H1 (cell line): ENCODE data around the gene MED6. TPM values are rescaled to one million over a fixed set of nuclear protein-coding genes. Genes with fewer than 3 reads are reported as not detected.
A peak's percentile ranks its signal among the peaks of the same experiment; 100 is the strongest.

ENCODE experiments used
- CTCF ChIA-PET: fragments of 300-600 bp; sonication (Branson Sonifier 250); formaldehyde crosslinking; loops from one replicate; lab custom pipeline; 2021; ENCODE audit not compliant: partially characterized antibody; lab: Charles Lee
- POLR2A ChIA-PET: fragments of 300-600 bp; sonication (Branson Sonifier 250); formaldehyde crosslinking; loops from one replicate; lab custom pipeline; 2021; ENCODE audit warnings: inconsistent platforms; ENCODE audit not compliant: partially characterized antibody; lab: Charles Lee
- DNase-seq, 2 experiments: peaks; one replicate each; pipeline versions ENCODE4 v3.0.0 to v3.0.0-alpha.2; 2010 to 2022; ENCODE audit warnings: low spot score in 2 of 2, low read depth in 1 of 2, mixed read lengths in 1 of 2
- FAIRE-seq: peaks from 2 replicates; lab custom pipeline; 2011; peaks lifted over from hg19 to GRCh38; lab: Jason Lieb, UNC
- H2AFZ ChIP-seq: 2 replicates; pipeline ENCODE4 v1.8.1; 2012; ENCODE audit warnings: low read length, inconsistent platforms
- H2AK5ac ChIP-seq: 2 replicates; pipeline ENCODE4 v1.6.1; 2013; ENCODE audit warnings: low read depth, low read length
- H2BK120ac ChIP-seq: replicated peaks from 2 replicates; pipeline ENCODE3; 2013; ENCODE audit warnings: low read depth, low read length, inconsistent platforms
- H2BK12ac ChIP-seq: 2 replicates; pipeline ENCODE4 v1.6.1; 2013; ENCODE audit warnings: low read depth, low read length
- H2BK15ac ChIP-seq: 2 replicates; pipeline ENCODE4 v1.6.1; 2013; ENCODE audit warnings: low read length
- H2BK20ac ChIP-seq: 2 replicates; pipeline ENCODE4 v1.6.1; 2013; ENCODE audit warnings: low read length
- H2BK5ac ChIP-seq: 2 replicates; pipeline ENCODE4 v1.6.1; 2013; ENCODE audit warnings: low read depth, low read length
- H3K14ac ChIP-seq: 2 replicates; pipeline ENCODE4 v1.6.1; 2013; ENCODE audit warnings: inconsistent platforms; ENCODE audit not compliant: insufficient read length
- H3K18ac ChIP-seq: 2 replicates; pipeline ENCODE4 v1.6.1; 2013; ENCODE audit warnings: low read length; ENCODE audit errors: extremely low read depth
- H3K23ac ChIP-seq: 2 replicates; pipeline ENCODE4 v1.6.1; 2013; ENCODE audit warnings: inconsistent platforms; ENCODE audit not compliant: insufficient read length
- H3K23me2 ChIP-seq: 2 replicates; pipeline ENCODE4 v1.6.1; 2013; ENCODE audit warnings: low read depth, low read length
- H3K27ac ChIP-seq: 2 replicates; pipeline ENCODE4 v1.6.1; 2011; ENCODE audit warnings: low read depth, low read length, inconsistent platforms
- H3K27me3 ChIP-seq, 4 experiments: replicated peaks in 1 of 4; 1 replicate in 1 of 4; 2 replicates in 3 of 4; pipeline versions ENCODE4 v1.6.1 to v1.8.1; 2011 to 2013; ENCODE audit warnings: low read length in 3 of 4, mild to moderate bottlenecking in 3 of 4, inconsistent platforms in 2 of 4, mixed read lengths in 2 of 4, moderate library complexity in 1 of 4; ENCODE audit not compliant: control insufficient read depth in 3 of 4, insufficient read depth in 3 of 4; ENCODE audit errors: extremely low read depth in 1 of 4
- H3K36me3 ChIP-seq, 4 experiments: 2 replicates each; pipeline versions ENCODE4 v1.6.1 to v1.8.1; 2011 to 2013; ENCODE audit warnings: mild to moderate bottlenecking in 4 of 4, low read length in 3 of 4, moderate library complexity in 2 of 4, control low read depth in 1 of 4, inconsistent platforms in 1 of 4; ENCODE audit not compliant: insufficient read depth in 4 of 4, control insufficient read depth in 2 of 4
- H3K4ac ChIP-seq: replicated peaks from 2 replicates; pipeline ENCODE3; 2013; ENCODE audit warnings: low read length, low read depth, mixed read lengths, inconsistent platforms; ENCODE audit not compliant: insufficient read length
- H3K4me1 ChIP-seq, 4 experiments: replicated peaks in 1 of 4; 1 replicate in 1 of 4; 2 replicates in 3 of 4; pipeline versions ENCODE4 v1.6.1 to v1.8.1; 2011 to 2013; ENCODE audit warnings: low read length in 3 of 4, inconsistent platforms in 2 of 4, mixed read lengths in 1 of 4; ENCODE audit not compliant: insufficient read depth in 4 of 4, control insufficient read depth in 3 of 4
- H3K4me2 ChIP-seq, 2 experiments: 2 replicates each; pipeline versions ENCODE4 v1.6.1 to v1.8.1; 2011 to 2013; ENCODE audit warnings: low read depth in 2 of 2, low read length in 2 of 2, control low read depth in 1 of 2, inconsistent platforms in 1 of 2, mild to moderate bottlenecking in 1 of 2; ENCODE audit not compliant: insufficient read depth in 1 of 2
- H3K4me3 ChIP-seq, 4 experiments: fragments of 200-600, 300-600 bp in 1 of 4; sonication (generic), shearing (Covaris generic), sonication (Bioruptor Twin) in 1 of 4; 2 replicates each; pipeline versions ENCODE4 v1.5.1 to v1.8.1; 2011 to 2016; ENCODE audit warnings: low read length in 4 of 4, low read depth in 3 of 4, control low read depth in 2 of 4, inconsistent platforms in 2 of 4, mild to moderate bottlenecking in 2 of 4, mixed read lengths in 1 of 4, moderate library complexity in 1 of 4; ENCODE audit not compliant: insufficient read depth in 2 of 4; ENCODE audit errors: extremely low read depth in 1 of 4
- H3K56ac ChIP-seq: replicated peaks from 2 replicates; pipeline ENCODE3; 2013; ENCODE audit warnings: low read depth, mild to moderate bottlenecking, mixed read lengths, low read length, inconsistent platforms; ENCODE audit not compliant: insufficient read length
- H3K79me1 ChIP-seq: 2 replicates; pipeline ENCODE4 v1.6.1; 2013; ENCODE audit warnings: low read depth, low read length, control low read depth
- H3K79me2 ChIP-seq, 2 experiments: 2 replicates each; pipeline versions ENCODE4 v1.6.1 to v1.8.1; 2012 to 2013; ENCODE audit warnings: low read length in 2 of 2, mild to moderate bottlenecking in 2 of 2, inconsistent platforms in 1 of 2; ENCODE audit not compliant: insufficient read depth in 2 of 2, control insufficient read depth in 1 of 2
- H3K9ac ChIP-seq, 4 experiments: replicated peaks in 1 of 4; 1 replicate in 1 of 4; 2 replicates in 3 of 4; pipeline versions ENCODE4 v1.6.1 to v1.8.1; 2011 to 2013; ENCODE audit warnings: low read depth in 3 of 4, low read length in 3 of 4, control low read depth in 2 of 4, mild to moderate bottlenecking in 2 of 4, moderate library complexity in 2 of 4, inconsistent platforms in 1 of 4; ENCODE audit errors: extremely low read depth in 1 of 4
- H3K9me3 ChIP-seq, 2 experiments: 2 replicates each; pipeline versions ENCODE4 v1.6.1 to v1.8.1; 2012 to 2013; ENCODE audit warnings: mild to moderate bottlenecking in 2 of 2, moderate library complexity in 2 of 2, control low read depth in 1 of 2, inconsistent platforms in 1 of 2, low read depth in 1 of 2, low read length in 1 of 2, mixed read lengths in 1 of 2; ENCODE audit not compliant: insufficient read depth in 2 of 2
- H4K20me1 ChIP-seq, 2 experiments: replicated peaks in 1 of 2; 2 replicates each; pipeline versions ENCODE3 to v1.8.1; 2011 to 2013; ENCODE audit warnings: inconsistent platforms in 2 of 2, low read length in 2 of 2, mild to moderate bottlenecking in 1 of 2; ENCODE audit not compliant: insufficient read depth in 2 of 2, control insufficient read depth in 1 of 2
- H4K5ac ChIP-seq: 2 replicates; pipeline ENCODE4 v1.6.1; 2013; ENCODE audit warnings: low read length, low read depth, mixed read lengths, inconsistent platforms; ENCODE audit not compliant: insufficient read length
- H4K8ac ChIP-seq: 2 replicates; pipeline ENCODE4 v1.8.0; 2013; ENCODE audit warnings: mild to moderate bottlenecking, moderate library complexity, low read length, inconsistent platforms; ENCODE audit not compliant: insufficient read depth; ENCODE audit errors: extremely low read depth
- H4K91ac ChIP-seq: replicated peaks from 2 replicates; pipeline ENCODE3; 2013; ENCODE audit warnings: low read length, mixed read lengths, inconsistent platforms; ENCODE audit not compliant: insufficient read length
- CHD1 ChIP-seq: IDR thresholded peaks from 2 replicates; pipeline ENCODE4 v1.6.1; 2012; ENCODE audit warnings: low read depth, low read length, improper control_type of control experiment
- RAD21 ChIP-seq, 2 experiments: IDR thresholded peaks in 1 of 2; conservative IDR thresholded peaks in 1 of 2; 2 replicates each; pipeline ENCODE4 v1.6.1; 2011; ENCODE audit warnings: low read depth in 2 of 2, low read length in 2 of 2, improper control_type of control experiment in 1 of 2, inconsistent platforms in 1 of 2, mild to moderate bottlenecking in 1 of 2, moderate library complexity in 1 of 2
- SP4 ChIP-seq: IDR thresholded peaks from 2 replicates; pipeline ENCODE4 v1.6.1; 2012; ENCODE audit warnings: low read length, inconsistent platforms
- WGBS, 2 experiments: shearing (Covaris generic) in 1 of 2; methylation state at CpG; one replicate each; pipeline versions ENCODE4 v1.1.6 to v1.1.7; 2013 to 2015; ENCODE audit warnings: low lambda C conversion rate in 2 of 2, mixed read lengths in 2 of 2, inconsistent platforms in 1 of 2, low coverage in 1 of 2, missing lambda C conversion rate in 1 of 2; ENCODE audit not compliant: insufficient replicate concordance in 2 of 2, insufficient coverage in 1 of 2, insufficient read length in 1 of 2; ENCODE audit errors: extremely low coverage in 1 of 2, missing lambda C conversion rate in 1 of 2; 5-methylcytosine and 5-hydroxymethylcytosine counted together
- polyA plus RNA-seq, 7 experiments: library from polyadenylated mRNA; depleted of rRNA in 3 of 7; stranded (reverse) in 5 of 7; unstranded in 2 of 7; fragments of >200 nt in 5 of 7; fragments of 200-250 nt in 2 of 7; gene quantifications; 1 replicate in 5 of 7; 2 replicates in 1 of 7; 4 replicates in 1 of 7; pipeline versions ENCODE4 v1.2.1 to v1.2.3, GENCODE V29; 2011 to 2013; ENCODE audit warnings: missing spikeins in 2 of 7, mixed read lengths in 2 of 7
- total RNA-seq: library from RNA; stranded (reverse); fragmentation: NEBNext Ultra II Directional; extraction: Animal tissue kit (Norgen Biotek cat#: 25700); gene quantifications from 2 replicates; pipeline ENCODE4 v1.2.1, GENCODE V29; 2021

The MED6 gene
- total and polyA plus RNA-seq, 2 of the 8 experiments (the other 6 are each of a cell fraction or from before 2014, with no cell fraction given), result 33.1 to 39.7 TPM

DNA sequence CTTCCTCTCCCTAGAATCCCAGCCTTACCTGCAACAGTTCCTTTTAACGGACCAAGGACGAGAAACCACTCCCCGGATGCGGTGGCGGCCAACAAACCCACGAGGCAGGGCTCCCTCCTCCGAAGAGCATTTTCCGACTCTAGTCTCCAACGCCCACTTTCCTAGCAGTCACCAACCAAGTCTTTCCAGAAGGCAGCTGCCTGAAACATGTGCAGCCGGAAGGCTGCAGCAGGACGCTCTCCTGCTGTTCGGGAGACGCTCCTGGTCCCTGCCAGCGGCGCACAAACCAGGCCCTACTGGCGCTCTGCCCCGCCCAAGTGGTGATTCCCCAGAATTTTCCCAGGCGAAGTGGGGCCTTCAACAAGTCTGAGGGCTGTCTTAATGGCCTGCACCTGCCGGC is 44.6 kb downstream of the MED6 start:
- H3K9me3 ChIP-seq, result peaks cover 1 to 3% of the 10 kb centered on the region in 2 experiments; a peak in 2 of 4 replicates
- H3K27ac ChIP-seq, result no peak overlapping the region
- H3K56ac ChIP-seq, result no peak overlapping the region
- no peak overlapping the region for H2BK20ac ChIP-seq
- H2BK15ac ChIP-seq, result no peak overlapping the region
- H3K23ac ChIP-seq, result no peak overlapping the region
- no peaks in the 10 kb centered on the region for H3K79me1 ChIP-seq
- no peaks in the 10 kb centered on the region for H4K20me1 ChIP-seq
- no peak overlapping the region for H3K14ac ChIP-seq
- no peak overlapping the region for H2AK5ac ChIP-seq
- H3K36me3 ChIP-seq, result no peaks in the 10 kb centered on the region; a peak in 2 of 8 replicates
- H2BK120ac ChIP-seq, result no peak overlapping the region
- H2BK12ac ChIP-seq, result no peak overlapping the region
- DNase-seq, result peak in 1 of 2 experiments; percentile 3
- H4K91ac ChIP-seq, result no peak overlapping the region
- peaks cover 0 to 1% (median 0%) of the 10 kb centered on the region in 4 experiments; a peak in 1 of 7 replicates for H3K27me3 ChIP-seq
- no peak overlapping the region for H3K18ac ChIP-seq
- TF ChIP-seq RAD21 (IDR thresholded peaks at IDR 0.05 in 1 of 2, conservative IDR thresholded peaks at IDR 0.05 in 1 of 2; ENCODE audit: low read depth in 2 of 2, low read length in 2 of 2) (peak in 1 of 2 experiments; percentile 13; a peak in 1 of 4 replicates), CHD1 (no peak), SP4 (no peak)
- TF ChIP-seq, all 59 proteins: peak for 1
- Histone ChIP-seq H3K79me2 (no peaks in the 10 kb centered on the region), H4K8ac (no peak overlapping the region), H3K4me3 (no peak overlapping the region), H3K9ac (no peak overlapping the region), H2BK5ac (no peak overlapping the region; the same call in 1 of the 2 replicates), H3K23me2 (no peaks in the 10 kb centered on the region), H3K4me1 (no peaks in the 10 kb centered on the region), H2AFZ (no peak overlapping the region), H4K5ac (no peak overlapping the region), H3K4me2 (peak overlapping the region in 1 of 2 experiments; percentile 43; a peak in 2 of 4 replicates), H3K4ac (no peak overlapping the region)
- POLR2A ChIA-PET, result no interaction called here
- CTCF ChIA-PET, result interaction anchor here (1.5 kb wide), 1 partner anchor 12 kb away, joined by 5 read pairs; no protein-coding TSS in a partner anchor
- no peak for FAIRE-seq
- WGBS, 2 experiments, result 81% methylated on average over 19 of the region's 19 CpGs; no CpG with 5 or more reads in 1 of the 2 experiments
